GM18511 (cell line): ENCODE data around the gene MACROD2.
"Not testable (repeated sequence)": the region's sequence is repeated elsewhere in the genome, so short reads cannot be mapped to it uniquely, and the experiment has no call there.

Experiments
- ATAC-seq: cut with Tn5 transposase; IDR thresholded peaks from one replicate; pipeline ENCODE4 v1.9.1; 2021; ENCODE audit warnings: mild to moderate bottlenecking, moderate library complexity; ENCODE audit not compliant: unreplicated experiment

MACROD2 gene

GRCh38 chr20:14924433-14924832 lies 929.1 kb downstream of the MACROD2 start:
- no peak for ATAC-seq

- no peak for ATAC-seq
These were observed 930.0 kb downstream of the MACROD2 start for GRCh38 chr20:14925300-14925699.

DNA sequence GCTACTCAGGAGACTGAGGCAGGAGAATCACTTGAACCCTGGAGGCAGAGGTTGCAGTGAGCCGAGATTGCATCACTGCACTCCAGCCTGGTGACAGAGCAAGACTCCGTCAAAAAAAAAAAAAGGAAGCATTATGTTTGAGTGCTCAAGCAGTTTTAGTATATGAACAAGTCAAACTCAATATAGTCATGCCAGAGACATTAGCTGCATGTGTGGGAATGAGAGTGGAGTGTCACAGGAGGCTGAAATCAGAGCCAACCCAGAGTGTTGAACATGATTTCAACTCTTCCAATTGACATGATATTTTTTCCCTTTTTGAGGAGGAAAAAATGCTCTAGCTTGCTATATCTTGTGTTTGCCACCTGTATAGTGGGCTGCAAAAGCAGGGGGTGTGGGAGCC lies 931.1 kb downstream of the MACROD2 start:
- ATAC-seq, result not testable (repeated sequence)

- no peak for ATAC-seq
These were observed 932.8 kb downstream of the MACROD2 start for GRCh38 chr20:14928083-14928482.

DNA sequence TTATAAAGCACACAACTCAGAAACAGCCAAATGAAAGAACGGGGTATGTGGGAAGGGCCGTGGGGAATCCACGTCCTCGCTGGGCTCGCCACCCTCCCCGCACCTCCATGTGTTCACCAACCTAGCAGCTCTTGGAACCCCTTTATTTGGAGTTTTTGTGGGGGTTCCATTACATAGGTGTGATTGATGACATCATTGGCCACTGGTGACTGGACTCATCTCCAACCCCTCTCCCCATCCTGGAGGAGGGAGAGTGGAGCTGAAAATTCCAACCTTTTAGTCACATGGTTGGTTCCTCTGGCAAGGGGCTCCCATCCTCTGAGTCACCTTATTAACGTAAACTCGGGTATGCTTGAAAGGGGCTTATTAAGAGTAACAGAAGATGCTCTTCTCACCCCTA lies 934.1 kb downstream of the MACROD2 start:
- ATAC-seq, result no peak

GRCh38 chr20:14932040-14932439 lies 936.7 kb downstream of the MACROD2 start:
- no peak for ATAC-seq

DNA sequence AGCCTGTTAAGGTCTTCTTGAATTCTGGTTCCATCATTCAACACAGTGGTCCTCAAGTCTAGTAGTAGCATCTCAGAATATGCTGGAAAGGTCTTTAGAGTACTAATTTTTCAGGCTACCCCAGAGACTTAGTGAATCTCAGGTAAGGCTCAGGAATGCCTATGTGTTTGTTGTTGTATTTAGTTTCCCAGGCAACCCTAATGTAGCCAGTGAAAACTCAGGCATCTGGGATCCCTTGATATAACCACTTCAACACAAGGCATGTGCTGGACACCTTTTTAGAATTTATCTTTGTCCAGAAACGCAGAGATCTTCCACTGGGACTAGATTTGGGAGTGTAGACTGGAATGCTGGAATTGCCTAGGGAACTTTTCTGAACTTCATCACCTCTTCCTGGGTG lies 940.0 kb downstream of the MACROD2 start:
- ATAC-seq, result no peak

DNA sequence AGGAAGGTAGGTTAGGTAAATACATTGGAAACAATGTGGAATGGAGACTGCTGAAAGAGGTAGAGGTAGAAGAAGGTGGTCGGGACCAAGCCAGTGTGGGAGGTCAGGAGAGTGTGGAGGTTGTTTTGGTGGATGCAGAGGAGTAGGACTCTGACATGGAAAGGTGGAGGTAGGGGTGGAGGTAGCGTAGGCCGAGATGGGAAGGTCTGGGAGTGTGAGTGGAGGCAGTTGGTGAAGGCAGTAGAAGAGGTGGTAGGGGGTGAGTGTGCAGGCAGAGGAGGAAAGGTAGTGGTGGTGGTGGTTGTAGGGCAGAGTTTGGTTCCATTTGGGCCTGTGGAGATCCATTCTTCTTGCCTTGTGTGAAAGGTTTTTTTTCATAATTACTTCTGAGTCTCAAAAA lies 941.7 kb downstream of the MACROD2 start:
- no peak for ATAC-seq

- no peak for ATAC-seq
These were observed 942.5 kb downstream of the MACROD2 start for GRCh38 chr20:14937846-14938245.

- ATAC-seq, result no peak
These were observed 952.2 kb downstream of the MACROD2 start for GRCh38 chr20:14947536-14947935.

GRCh38 chr20:14947946-14948345 lies 952.6 kb downstream of the MACROD2 start:
- no peak for ATAC-seq

- ATAC-seq, result no peak
These were observed 953.1 kb downstream of the MACROD2 start for GRCh38 chr20:14948416-14948815.

DNA sequence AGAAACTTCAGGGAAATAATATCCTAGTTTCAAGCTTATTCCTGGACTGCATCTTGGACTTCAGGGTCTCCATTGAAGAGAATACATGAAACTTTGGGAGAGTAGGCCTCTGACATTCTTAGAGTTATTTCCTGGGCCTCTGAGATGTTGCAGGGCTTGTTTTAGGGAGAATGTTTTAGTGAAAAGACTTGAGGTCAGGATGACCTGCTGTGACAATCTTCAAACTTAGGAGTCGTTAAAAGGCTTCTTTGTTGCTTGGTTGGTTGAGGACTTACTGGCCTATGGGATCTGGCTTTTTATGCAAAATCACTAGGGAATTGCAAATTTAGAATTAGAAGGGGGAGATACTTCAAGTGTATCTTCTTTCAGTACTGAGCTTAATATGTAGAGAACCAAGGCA lies 955.3 kb downstream of the MACROD2 start:
- no peak for ATAC-seq

DNA sequence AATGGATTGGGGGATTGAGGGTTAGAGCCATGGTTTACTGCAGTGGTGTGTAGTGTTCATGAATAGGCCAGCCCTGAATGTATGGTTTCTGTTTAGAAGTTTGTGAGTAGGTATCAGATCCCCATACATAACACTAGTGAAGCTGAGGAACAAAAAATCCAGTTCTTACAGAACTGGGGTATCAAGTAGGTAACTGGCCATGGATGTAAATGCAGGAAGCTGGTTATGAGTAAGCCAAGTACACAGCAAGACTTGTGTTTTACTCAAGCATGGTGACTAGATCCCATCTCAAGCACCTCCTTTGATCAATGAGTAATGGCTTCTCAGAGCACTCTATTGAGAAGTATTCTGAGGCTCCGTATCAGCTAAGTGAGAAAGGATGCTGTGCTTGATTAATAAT lies 955.8 kb downstream of the MACROD2 start:
- ATAC-seq, result peak; percentile 67

DNA sequence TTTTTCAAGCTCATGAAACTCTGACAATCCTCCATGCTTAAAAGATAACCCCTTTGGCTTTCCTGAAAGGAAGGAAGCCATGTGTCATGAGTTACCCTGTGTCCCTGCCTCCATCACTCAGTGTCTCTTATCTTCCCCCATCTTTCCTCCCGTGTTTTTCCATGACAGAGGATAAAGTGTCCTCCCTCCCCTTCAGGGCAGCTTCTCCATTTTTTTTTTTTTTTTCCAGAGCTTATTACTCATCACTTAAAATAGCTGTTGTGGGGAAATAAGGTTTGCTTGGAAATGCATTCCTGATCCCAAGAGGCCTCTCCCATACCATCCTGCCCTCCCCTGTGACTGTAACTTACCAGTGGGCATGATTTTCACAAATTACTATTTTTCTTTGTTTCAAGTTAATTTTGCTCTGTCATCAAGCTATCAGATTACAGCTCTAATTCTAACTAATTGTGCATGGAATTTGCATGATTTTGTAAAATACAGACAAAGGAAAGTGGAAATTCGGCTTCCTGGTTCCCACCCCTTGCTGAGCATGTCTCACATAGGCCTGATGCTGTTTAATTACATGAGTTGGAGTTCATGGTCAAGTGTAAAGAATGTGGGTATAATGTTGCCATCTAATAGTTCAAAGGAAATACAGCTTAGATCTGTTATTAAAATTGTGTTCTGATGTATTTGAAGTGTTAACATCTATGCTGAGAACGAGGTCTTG lies 956.5 kb downstream of the MACROD2 start:
- ATAC-seq, result no peak

GRCh38 chr20:14953736-14954135 lies 958.4 kb downstream of the MACROD2 start:
- no peak for ATAC-seq

DNA sequence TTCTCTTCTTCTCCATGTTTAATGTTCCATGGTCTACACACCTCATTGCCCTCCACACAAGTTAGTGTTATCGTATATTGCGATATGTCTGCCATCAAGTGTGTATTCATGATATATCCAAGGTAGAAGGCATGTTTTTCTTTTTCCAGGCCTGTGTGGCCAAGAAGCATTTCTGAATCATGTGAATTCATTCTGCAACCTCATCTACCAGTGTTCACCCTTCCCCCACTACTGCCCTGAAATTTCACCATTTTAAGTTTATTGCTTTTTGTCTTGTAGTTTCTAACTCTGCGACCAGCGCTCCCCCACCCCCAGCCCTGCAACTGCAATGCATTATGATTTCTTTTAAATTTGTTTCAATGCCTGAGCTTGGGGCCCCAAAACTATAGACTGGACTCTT lies 960.1 kb downstream of the MACROD2 start:
- no peak for ATAC-seq

DNA sequence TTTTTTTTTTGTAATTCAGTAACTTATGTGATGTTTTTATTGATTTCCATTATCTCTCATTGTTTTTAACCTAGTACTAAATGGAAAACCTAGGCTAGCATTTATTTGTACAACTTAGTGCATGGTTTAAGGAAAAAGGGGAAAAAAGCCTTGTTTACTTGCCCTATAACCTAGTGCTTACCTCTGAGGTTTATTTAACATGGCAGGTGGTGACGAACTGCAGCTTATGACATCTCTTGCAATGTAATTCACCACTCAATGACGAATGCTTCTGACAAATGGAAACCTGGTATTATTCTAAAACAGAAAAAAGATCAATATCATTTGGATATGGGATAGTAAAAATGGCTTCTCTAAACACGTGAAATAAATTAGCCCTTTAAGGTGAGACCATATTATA lies 960.7 kb downstream of the MACROD2 start:
- ATAC-seq, result no peak

- no peak for ATAC-seq
These were observed 961.2 kb downstream of the MACROD2 start for GRCh38 chr20:14956538-14956937.

DNA sequence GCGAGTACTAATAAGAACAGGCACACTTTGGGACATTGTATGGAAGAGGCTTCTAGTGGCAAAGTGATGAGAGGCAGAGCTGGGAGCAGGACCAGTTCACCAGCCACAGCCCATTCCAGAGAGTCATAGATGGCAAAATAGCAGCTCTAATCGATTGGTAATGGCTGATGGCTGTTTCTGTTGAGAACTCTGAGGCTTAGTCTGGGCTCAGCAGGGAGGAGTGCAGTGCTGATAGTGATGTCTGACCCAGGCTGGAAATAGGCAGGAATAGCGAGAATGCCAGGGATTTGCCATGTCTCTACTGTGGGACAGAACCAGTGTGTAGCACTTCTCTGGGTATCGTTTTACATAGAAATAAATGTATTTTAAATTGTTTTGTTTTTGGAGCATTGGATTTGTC lies 962.1 kb downstream of the MACROD2 start:
- no peak for ATAC-seq

DNA sequence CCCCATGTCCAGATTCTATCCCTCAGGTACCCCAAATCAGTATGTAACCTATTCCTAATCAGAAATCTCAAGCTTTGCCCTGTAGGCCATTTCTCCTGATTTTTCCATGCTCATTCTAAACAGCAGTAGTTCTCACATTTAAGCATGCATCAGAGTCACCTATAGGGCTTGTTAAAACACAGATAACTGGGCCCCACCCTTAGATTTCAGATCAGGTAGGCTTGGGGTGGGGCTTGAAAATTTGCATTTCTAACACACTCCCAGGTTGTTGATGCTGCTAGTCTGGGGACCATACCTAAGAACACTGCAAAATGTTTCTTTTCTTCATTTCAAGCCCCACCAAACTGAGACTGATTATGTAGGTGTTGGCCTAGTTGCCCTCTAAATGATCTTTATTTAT lies 963.3 kb downstream of the MACROD2 start:
- no peak for ATAC-seq

DNA sequence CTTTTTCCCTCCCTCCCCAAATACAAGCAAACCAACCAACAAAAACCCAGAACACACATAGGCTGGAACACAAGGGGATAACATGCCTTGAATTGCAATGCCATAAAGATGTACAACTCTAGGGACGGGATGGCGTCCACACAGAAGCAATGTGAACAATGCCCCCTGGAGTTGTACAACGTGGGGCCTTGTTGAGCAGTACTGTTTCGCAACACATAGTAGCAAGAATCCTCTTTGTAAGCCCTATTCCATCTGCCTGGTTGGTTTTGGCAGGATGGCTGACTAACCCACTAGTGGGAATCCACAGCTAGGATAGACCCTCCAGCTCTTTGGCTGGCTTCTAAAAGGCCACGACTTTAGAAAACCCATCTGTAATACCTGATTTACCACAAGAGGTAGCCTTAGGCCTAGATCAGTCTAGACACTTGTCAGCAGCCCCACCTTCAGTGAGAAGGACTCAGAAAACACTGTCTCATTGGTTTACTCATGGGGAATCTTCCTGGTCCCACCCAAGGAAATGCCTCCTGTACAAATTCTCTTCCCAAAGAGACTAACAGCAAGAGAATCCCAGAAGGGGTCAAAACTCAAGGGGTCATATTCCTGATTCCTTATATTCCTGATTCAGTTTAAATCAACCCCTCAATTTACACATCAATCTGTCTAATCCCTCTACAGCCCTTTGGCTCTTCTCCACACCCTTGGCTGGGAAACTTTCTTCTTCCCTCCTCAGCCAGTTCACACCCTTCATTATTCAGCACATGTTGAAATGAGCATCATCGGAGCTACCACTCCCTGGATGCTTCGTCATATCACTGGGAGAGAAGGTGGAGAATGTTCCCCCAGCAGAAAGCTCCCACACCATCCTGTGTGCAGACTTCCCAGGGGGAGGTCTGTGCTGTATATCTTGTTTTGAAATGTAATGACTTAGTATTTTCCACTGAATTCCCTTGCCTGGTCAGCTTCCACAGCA lies 964.5 kb downstream of the MACROD2 start:
- ATAC-seq, result no peak
